HL-60 (cell line): Measurements from ENCODE around the gene TMEM208.

Experiments
- POLR2AphosphoS5 ChIP-seq: IDR thresholded peaks from 2 replicates; pipeline ENCODE4 v1.6.1; 2012; ENCODE audit warnings: low read depth
- TF ChIP-seq, protein P1 (sequence below): IDR thresholded peaks from one replicate; pipeline ENCODE4 v1.5.1; 2011; ENCODE audit warnings: low read length, control low read depth, inconsistent platforms; ENCODE audit not compliant: insufficient read depth

DNA sequence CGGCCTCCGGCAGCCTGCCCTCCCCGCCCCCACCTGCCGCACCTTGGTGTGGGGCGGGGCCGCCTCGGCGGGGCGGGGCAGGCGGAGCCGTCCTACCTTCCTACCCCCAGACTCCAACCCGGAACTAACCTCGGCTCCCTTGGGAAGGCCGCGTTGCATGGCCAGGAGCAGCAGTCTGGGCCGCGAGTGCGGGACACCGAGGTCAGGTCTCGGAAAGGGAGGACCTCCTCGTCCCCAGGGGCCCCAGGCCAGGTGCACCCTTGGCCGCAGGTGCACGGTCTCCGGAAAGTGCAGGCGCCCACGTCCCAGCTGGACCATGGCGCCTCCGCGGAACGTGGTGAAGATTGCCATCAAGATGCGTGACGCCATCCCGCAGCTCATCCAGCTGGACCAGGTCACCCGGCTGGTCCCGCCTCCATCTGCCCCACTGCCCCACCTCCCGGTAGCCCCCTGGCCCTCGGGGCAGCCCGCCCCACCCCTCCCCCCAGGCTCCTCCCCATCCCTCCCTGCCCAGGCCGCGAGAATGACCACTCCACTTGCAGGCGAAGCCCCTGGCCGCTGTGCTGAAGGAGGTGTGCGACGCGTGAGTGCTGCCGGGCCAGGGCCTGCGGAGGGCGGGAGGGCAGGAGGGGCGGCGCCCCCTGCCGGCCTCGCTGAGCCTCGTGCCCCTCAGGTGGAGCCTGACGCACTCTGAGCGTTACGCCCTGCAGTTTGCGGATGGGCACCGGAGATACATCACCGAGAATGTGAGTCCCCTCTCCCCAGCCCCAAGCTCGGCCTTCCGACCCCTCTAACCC is 27.7 kb upstream of the TMEM208 start, which contains the start of gene ELMO3:
- TF ChIP-seq, protein P1, sequence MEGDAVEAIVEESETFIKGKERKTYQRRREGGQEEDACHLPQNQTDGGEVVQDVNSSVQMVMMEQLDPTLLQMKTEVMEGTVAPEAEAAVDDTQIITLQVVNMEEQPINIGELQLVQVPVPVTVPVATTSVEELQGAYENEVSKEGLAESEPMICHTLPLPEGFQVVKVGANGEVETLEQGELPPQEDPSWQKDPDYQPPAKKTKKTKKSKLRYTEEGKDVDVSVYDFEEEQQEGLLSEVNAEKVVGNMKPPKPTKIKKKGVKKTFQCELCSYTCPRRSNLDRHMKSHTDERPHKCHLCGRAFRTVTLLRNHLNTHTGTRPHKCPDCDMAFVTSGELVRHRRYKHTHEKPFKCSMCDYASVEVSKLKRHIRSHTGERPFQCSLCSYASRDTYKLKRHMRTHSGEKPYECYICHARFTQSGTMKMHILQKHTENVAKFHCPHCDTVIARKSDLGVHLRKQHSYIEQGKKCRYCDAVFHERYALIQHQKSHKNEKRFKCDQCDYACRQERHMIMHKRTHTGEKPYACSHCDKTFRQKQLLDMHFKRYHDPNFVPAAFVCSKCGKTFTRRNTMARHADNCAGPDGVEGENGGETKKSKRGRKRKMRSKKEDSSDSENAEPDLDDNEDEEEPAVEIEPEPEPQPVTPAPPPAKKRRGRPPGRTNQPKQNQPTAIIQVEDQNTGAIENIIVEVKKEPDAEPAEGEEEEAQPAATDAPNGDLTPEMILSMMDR: no peak
- no peak for TF ChIP-seq POLR2AphosphoS5
